HG02798 (cell line): ENCODE measurements around the gene STARD4.

Experiments used
- ATAC-seq: cut with Tn5 transposase; IDR thresholded peaks from one replicate; pipeline ENCODE4 v1.9.1; 2021; ENCODE audit warnings: mild to moderate bottlenecking; ENCODE audit not compliant: unreplicated experiment, poor library complexity

Gene STARD4

GRCh38 chr5:111530298-111530740 is 18.0 kb upstream of the STARD4 start:
- peak; percentile 87 for ATAC-seq

DNA sequence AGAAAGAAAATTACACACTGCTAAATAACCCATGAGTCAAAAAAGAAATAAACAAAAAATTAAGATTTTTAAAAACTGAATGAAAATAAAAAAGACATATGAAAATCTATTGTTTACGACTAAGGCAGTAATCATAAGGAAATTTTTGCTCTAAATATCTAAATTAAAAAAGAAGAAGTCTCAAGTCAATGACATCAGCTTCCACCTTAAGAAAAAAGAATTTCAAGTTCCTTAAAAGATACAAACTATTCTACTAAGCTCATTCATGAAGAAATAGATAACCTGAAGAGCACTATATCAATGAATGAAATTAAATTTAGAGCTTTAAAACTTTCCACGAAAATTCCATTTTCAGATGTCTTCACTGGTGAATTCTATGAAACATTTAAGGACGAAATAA is 15.7 kb upstream of the STARD4 start:
- no peak for ATAC-seq

- ATAC-seq = no peak
Measured at GRCh38 chr5:111520908-111521307, 8.6 kb upstream of the STARD4 start.

GRCh38 chr5:111518777-111519176 is 6.4 kb upstream of the STARD4 start:
- ATAC-seq = no peak

GRCh38 chr5:111517853-111518501 is 5.6 kb upstream of the STARD4 start:
- ATAC-seq = peak; percentile 49

DNA sequence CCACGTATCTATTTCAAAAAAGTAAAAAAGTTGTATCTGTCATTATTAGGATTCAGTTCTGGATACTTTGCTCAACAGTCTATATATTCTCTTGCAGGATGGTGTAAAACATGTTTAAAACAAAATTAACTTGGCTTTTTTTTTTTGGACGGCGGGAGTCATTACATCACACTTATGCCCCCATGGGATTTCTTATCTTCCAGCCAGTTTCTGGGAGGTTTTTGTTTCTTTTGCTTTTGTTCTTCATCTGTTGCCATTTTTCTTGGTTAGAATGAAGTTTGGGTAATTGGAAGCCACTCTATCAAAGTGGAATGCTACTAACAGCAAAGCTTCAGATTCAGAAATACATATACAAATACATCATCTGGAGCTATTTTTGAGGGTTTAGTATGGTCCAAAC is 1.8 kb upstream of the STARD4 start:
- ATAC-seq = no peak

- ATAC-seq = no peak
Measured at GRCh38 chr5:111513131-111513520, 791 bp upstream of the STARD4 start.

DNA sequence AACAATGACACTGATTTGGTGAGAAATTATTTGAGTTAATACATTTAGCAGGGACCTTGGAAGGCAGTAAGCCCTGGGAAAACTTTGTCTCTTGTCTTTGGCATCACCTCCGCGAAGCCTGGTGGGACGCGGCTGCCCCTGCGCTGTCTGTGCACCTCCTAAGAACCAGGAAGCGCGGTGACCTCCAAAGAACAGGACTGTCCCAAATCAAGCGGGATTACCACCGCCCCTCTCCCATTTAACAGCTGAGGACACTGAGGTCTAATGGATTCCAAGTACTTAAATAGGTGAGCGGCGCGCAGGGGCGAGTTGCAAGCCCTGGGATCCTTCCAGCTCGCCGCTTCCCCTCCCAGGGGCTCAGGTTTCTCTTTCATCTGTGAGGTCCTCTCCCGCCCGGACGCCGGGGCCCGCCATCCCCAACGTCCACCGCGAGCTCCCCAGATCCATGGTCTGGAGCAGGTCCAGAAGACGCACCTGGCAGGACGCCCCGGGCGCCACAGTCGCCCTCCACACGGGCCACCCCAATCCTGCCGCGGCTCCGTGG is 432 bp downstream of the STARD4 start:
- peak; percentile 3 for ATAC-seq

DNA sequence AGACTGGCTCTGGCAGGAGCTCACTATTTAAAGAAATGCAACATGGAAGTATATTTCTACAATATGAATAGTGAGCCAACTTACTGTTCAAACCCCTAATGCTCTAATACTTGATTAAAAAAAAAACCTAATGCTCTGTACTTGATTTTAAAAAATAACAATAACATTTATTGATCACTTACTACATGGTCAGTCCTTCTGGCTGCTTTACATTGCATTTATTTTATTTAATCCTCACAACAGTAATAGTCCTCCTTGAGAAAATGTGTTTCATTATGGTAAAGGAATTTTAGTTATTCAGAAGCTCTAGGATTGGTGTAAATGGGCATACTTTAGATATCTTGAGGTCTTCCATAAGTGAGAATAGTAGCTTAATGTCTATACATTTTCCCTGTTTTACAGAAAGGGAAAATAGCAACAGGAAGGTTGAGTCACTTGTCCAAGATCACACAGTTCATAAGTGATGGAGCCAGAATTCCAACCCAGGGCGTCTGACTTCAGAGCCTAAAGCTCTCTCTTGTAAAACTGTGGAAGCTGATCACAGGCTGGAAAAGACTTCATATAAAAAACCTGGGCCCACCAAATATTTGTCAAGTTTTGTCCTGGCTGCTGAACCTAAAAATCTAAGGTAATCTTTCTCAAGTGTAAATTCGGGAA is 1.0 kb downstream of the STARD4 start:
- no peak for ATAC-seq

DNA sequence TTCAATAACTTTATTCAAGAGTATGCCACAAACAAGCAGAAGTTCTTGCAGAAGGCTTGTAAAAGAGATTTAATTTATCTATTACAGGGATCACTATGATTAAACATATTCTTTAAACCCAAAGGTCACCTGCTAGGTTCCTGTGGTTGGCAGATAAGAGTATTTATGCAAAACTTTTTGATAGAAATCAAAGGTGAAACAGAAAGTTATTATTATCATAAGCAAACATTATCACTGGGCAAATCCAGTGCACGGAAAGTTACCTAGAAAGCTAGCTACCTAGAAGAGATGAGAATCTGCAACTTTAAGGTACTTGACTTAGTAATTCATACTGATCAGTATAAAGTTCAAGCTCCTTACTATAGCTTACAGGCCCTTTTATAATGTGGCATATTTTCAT is 3.2 kb downstream of the STARD4 start:
- no peak for ATAC-seq

DNA sequence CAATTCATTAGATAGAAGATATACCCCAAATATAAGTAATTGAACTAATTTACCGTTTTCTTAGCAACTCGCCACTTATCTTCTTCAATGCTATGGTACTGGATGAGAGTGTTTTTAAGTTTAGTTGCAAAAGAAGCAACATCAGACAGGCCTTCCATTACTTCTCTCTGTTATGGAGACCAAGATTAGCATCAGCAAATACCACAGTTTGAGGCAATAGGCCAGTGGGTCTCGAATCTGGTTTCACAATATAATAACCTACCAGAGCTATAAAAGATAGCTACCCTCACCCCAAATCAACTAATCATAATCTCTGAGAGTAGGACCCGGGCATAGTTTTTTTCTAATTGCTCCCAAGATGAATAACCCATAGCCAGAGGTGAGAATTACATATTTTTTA is 5.1 kb downstream of the STARD4 start:
- no peak for ATAC-seq

DNA sequence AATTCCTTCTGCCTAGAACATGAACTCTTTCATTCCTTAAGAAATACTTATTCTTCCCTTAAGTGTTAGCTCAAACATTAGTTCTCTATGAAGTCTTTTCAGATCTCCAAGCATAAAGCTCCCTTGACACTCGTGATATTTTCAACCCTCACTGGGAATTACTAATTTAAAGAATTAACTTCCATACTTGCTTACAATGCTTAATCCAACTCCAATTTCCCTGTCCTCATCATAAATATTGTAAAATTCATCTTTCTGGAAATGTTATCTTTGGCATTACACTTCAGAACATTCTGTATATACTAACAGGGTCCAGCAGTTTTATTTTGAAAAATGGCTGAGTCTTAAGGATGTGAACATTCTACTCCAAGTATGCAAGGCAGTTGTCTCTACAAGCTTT is 7.2 kb downstream of the STARD4 start:
- ATAC-seq = no peak

- no peak for ATAC-seq
Measured at GRCh38 chr5:111502956-111503355, 9.4 kb downstream of the STARD4 start.

- ATAC-seq = no peak
Measured at GRCh38 chr5:111498346-111498745, 14.0 kb downstream of the STARD4 start.

- no peak for ATAC-seq
Measured at GRCh38 chr5:111495159-111495558, 17.2 kb downstream of the STARD4 start.

DNA sequence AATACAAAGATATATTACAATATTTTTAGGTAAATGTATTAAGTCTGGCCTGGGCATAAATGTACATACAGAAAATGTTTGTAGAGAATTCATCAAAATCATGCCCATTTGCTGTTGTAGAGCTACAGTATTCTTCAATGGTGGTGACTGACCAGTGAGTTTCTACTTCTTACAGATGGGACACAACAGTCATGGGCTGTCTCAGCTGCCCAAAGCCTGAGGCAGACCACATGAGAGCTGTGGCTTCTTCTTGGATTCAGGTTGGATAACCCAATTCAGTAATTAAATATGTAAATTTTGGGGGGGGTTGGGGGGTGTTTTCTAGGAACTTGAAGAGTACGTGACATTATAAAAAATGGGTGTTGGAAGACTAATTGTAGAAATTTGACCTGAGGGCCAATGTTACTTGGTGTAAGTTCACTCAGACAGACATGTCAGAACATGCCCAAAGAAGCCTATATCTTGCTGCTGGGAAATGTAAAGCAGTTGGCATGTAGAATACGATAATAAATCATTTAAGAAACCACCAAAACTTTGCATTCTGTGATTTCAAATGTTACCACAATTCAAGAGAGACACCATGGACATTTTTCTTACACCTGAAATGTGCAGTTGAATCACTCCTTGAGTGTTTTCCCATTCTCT is 17.9 kb downstream of the STARD4 start:
- ATAC-seq = peak; percentile 53

DNA sequence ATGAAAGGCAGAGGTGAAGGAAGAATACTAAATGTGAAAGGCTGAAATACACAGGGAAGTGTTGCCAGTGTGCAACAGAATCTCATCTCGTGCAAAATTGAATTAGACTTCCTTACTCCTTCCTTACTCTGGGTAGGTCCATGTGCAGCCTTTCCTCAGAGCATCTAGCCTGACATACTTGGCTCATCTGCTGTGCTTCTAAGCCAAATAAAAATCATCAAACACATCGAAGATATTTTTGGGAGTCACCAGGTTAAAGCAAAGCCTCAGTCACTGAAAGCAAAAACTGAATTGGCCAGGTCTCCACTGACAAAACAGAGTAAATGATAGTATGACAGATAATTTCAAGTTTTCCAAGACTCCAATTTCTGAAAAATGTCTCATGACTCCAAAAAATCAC is 19.3 kb downstream of the STARD4 start:
- ATAC-seq = no peak

DNA sequence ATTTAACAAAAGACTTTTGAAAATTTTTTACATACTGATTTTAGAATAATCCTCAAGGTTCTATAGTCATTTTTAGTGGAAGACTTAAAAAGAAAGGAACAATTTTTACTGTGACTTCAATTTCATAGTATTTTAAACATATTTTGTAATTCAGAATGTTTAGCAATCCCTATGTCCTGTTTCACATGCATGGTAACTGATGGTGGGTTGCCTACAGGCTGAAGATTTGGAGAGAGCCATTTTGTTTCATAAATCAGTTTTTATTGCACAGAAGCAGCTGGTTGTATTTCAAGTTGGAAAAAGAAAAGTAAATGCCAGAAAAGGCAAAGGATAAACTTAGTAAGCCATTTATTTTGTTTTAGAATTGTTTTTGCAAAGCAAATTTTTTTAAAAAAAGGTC is 24.0 kb downstream of the STARD4 start:
- no peak for ATAC-seq

GRCh38 chr5:111486926-111487325 is 25.4 kb downstream of the STARD4 start:
- no peak for ATAC-seq

- ATAC-seq = no peak
Measured at GRCh38 chr5:111486055-111486454, 26.3 kb downstream of the STARD4 start.

DNA sequence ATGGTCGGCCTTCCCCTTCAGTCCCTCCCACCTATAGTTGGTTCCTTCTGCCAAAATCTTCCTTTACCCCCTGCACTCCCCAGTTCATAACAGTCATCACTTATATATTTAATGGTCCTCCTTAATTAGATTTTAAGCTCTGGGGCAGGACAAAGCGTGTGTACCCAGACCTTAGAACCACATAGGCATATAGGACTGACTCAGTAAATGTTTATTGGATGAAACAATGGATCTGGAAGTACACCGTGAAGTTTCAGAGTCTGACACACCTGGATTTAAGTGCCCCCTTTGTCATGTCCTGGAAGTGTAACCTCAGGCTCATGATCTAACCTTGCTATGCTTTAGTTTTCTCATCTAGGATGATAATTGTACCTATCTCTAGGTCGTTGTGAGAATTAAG is 32.0 kb downstream of the STARD4 start:
- no peak for ATAC-seq
